ENCODE data around the gene PSG1.
"Not testable (repeated sequence)": the region's sequence is repeated elsewhere in the genome, so short reads cannot be mapped to it uniquely, and the experiment has no call there.

PSG1 gene

GRCh38 chr19:42874901-42875813 lies 4.4 kb downstream of the PSG1 start:
- not testable (repeated sequence) for H3K4me3 Mint-ChIP-seq; H3K4me1 Mint-ChIP-seq; H3K36me3 Mint-ChIP-seq (ENCODE audit: low read depth); H3K27ac Mint-ChIP-seq; H3K27me3 Mint-ChIP-seq (ENCODE audit: low read depth)
- peaks cover 66% of the 10 kb centered on the region for H3K9me3 Mint-ChIP-seq

GRCh38 chr19:42874136-42874535 lies 5.4 kb downstream of the PSG1 start:
- H3K27me3 Mint-ChIP-seq (ENCODE audit: low read depth); H3K27ac Mint-ChIP-seq; H3K36me3 Mint-ChIP-seq (ENCODE audit: low read depth); H3K4me3 Mint-ChIP-seq; H3K4me1 Mint-ChIP-seq: not testable (repeated sequence)
- peaks cover 64% of the 10 kb centered on the region for H3K9me3 Mint-ChIP-seq

GRCh38 chr19:42872608-42873007 lies 6.9 kb downstream of the PSG1 start:
- Mint-ChIP-seq H3K4me1 (no peaks in the 10 kb centered on the region), H3K27me3 (ENCODE audit: low read depth) (no peaks in the 10 kb centered on the region), H3K36me3 (ENCODE audit: low read depth) (no peaks in the 10 kb centered on the region)

GRCh38 chr19:42857544-42857867 lies 22.0 kb downstream of the PSG1 start:
- peaks cover 39% of the 10 kb centered on the region for H3K9me3 Mint-ChIP-seq
- no peak overlapping the region for H3K27ac Mint-ChIP-seq
- no peaks in the 10 kb centered on the region for H3K36me3 Mint-ChIP-seq (ENCODE audit: low read depth)
- no peaks in the 10 kb centered on the region for H3K4me1 Mint-ChIP-seq
- H3K27me3 Mint-ChIP-seq (ENCODE audit: low read depth) = no peaks in the 10 kb centered on the region
- no peak overlapping the region for H3K4me3 Mint-ChIP-seq
- TF ChIP-seq CTCF (IDR thresholded peaks at IDR 0.05; ENCODE audit: unreplicated experiment in 3 of 3) = no peak

More at GRCh38 chr19:42872608-42873007, 6.9 kb downstream of the PSG1 start:
- Mint-ChIP-seq H3K9me3 (peaks cover 54% of the 10 kb centered on the region), H3K27ac (no peak overlapping the region), H3K4me3 (no peak overlapping the region)
- TF ChIP-seq CTCF (IDR thresholded peaks at IDR 0.05; ENCODE audit: unreplicated experiment in 3 of 3) = no peak

- not testable (repeated sequence) for H3K4me1 Mint-ChIP-seq; H3K27ac Mint-ChIP-seq; H3K36me3 Mint-ChIP-seq (ENCODE audit: low read depth); H3K27me3 Mint-ChIP-seq (ENCODE audit: low read depth); H3K4me3 Mint-ChIP-seq
- H3K9me3 Mint-ChIP-seq = peaks cover 36% of the 10 kb centered on the region
Measured at GRCh38 chr19:42856866-42857543, 22.5 kb downstream of the PSG1 start.

GRCh38 chr19:42854745-42855144 lies 24.8 kb downstream of the PSG1 start:
- H3K4me1 Mint-ChIP-seq; H3K27me3 Mint-ChIP-seq (ENCODE audit: low read depth); H3K36me3 Mint-ChIP-seq (ENCODE audit: low read depth); H3K27ac Mint-ChIP-seq; H3K4me3 Mint-ChIP-seq: not testable (repeated sequence)
- H3K9me3 Mint-ChIP-seq = peaks cover 48% of the 10 kb centered on the region

- H3K27me3 Mint-ChIP-seq (ENCODE audit: low read depth); H3K4me3 Mint-ChIP-seq; H3K36me3 Mint-ChIP-seq (ENCODE audit: low read depth); H3K27ac Mint-ChIP-seq; H3K4me1 Mint-ChIP-seq: not testable (repeated sequence)
- H3K9me3 Mint-ChIP-seq = peaks cover 41% of the 10 kb centered on the region
Measured at GRCh38 chr19:42853231-42853630, 26.3 kb downstream of the PSG1 start.

- not testable (repeated sequence) for H3K27ac Mint-ChIP-seq; H3K36me3 Mint-ChIP-seq (ENCODE audit: low read depth); H3K4me1 Mint-ChIP-seq; H3K27me3 Mint-ChIP-seq (ENCODE audit: low read depth); H3K4me3 Mint-ChIP-seq
- peaks cover 39% of the 10 kb centered on the region for H3K9me3 Mint-ChIP-seq
Measured at GRCh38 chr19:42852821-42853220, 26.7 kb downstream of the PSG1 start.

GRCh38 chr19:42851718-42852280 lies 27.7 kb downstream of the PSG1 start:
- not testable (repeated sequence) for H3K4me3 Mint-ChIP-seq; H3K4me1 Mint-ChIP-seq; H3K36me3 Mint-ChIP-seq (ENCODE audit: low read depth); H3K27me3 Mint-ChIP-seq (ENCODE audit: low read depth); H3K27ac Mint-ChIP-seq
- H3K9me3 Mint-ChIP-seq = peaks cover 40% of the 10 kb centered on the region
